ENCODE data around the gene ISLR2. TPM values are rescaled to one million over a fixed set of nuclear protein-coding genes. Genes with fewer than 3 reads are reported as not detected.

The ISLR2 gene
- total RNA-seq, 1 donor from 2014 or later: not detected

GRCh38 chr15:74175271-74176191, 45.1 kb downstream of the ISLR2 start:
- H3K9me3 Mint-ChIP-seq: peaks cover 3% of the 10 kb centered on the region
- peaks cover 6% of the 10 kb centered on the region for H3F3A ChIP-seq (ENCODE audit: low read depth)
- H3K4me1 ChIP-seq: peaks cover 23% of the 10 kb centered on the region
- TF ChIP-seq, protein P1, sequence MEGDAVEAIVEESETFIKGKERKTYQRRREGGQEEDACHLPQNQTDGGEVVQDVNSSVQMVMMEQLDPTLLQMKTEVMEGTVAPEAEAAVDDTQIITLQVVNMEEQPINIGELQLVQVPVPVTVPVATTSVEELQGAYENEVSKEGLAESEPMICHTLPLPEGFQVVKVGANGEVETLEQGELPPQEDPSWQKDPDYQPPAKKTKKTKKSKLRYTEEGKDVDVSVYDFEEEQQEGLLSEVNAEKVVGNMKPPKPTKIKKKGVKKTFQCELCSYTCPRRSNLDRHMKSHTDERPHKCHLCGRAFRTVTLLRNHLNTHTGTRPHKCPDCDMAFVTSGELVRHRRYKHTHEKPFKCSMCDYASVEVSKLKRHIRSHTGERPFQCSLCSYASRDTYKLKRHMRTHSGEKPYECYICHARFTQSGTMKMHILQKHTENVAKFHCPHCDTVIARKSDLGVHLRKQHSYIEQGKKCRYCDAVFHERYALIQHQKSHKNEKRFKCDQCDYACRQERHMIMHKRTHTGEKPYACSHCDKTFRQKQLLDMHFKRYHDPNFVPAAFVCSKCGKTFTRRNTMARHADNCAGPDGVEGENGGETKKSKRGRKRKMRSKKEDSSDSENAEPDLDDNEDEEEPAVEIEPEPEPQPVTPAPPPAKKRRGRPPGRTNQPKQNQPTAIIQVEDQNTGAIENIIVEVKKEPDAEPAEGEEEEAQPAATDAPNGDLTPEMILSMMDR (IDR thresholded peaks at IDR 0.05): no peak
- no peak for TF ChIP-seq EZH2phosphoT487 (IDR thresholded peaks at IDR 0.05)
- TF ChIP-seq EZH2 (IDR thresholded peaks at IDR 0.05): no peak
- no peaks in the 10 kb centered on the region for H3K9me3 ChIP-seq (ENCODE audit: low read depth)
- no peaks in the 10 kb centered on the region for H4K20me1 ChIP-seq (ENCODE audit: low read depth)
- H3K27me3 Mint-ChIP-seq (ENCODE audit: insufficient read depth, low read depth): peaks cover 14% of the 10 kb centered on the region
- no peak for DNase-seq (ENCODE audit: low spot score)
- H3K4me2 ChIP-seq: no peak overlapping the region
- H3K9ac ChIP-seq: no peak overlapping the region
- no peaks in the 10 kb centered on the region for H3K27me3 ChIP-seq
- peaks cover 65% of the 10 kb centered on the region for H3K4me1 Mint-ChIP-seq
- H3K36me3 ChIP-seq: no peaks in the 10 kb centered on the region
- peak overlapping the region; percentile 63 for H3K27ac Mint-ChIP-seq
- no peak overlapping the region for H2AFZ ChIP-seq (replicated peaks)
- H3K27ac ChIP-seq: no peak overlapping the region
- no peak overlapping the region for H3K4me3 ChIP-seq
- H3K4me3 Mint-ChIP-seq: no peak overlapping the region
- H3K36me3 Mint-ChIP-seq: no peaks in the 10 kb centered on the region
- no peaks in the 10 kb centered on the region for H3K79me2 ChIP-seq (ENCODE audit: low read depth)

GRCh38 chr15:74176262-74177214, 46.2 kb downstream of the ISLR2 start:
- H3F3A ChIP-seq (ENCODE audit: low read depth): peaks cover 6% of the 10 kb centered on the region
- peaks cover 2% of the 10 kb centered on the region for H3K9me3 Mint-ChIP-seq
- no peaks in the 10 kb centered on the region for H3K9me3 ChIP-seq (ENCODE audit: low read depth)
- no peaks in the 10 kb centered on the region for H3K36me3 ChIP-seq
- H3K4me1 ChIP-seq: peaks cover 23% of the 10 kb centered on the region
- peaks cover 13% of the 10 kb centered on the region for H3K27me3 Mint-ChIP-seq (ENCODE audit: insufficient read depth, low read depth)
- no peak overlapping the region for H3K4me3 ChIP-seq
- H3K79me2 ChIP-seq (ENCODE audit: low read depth): no peaks in the 10 kb centered on the region
- H3K36me3 Mint-ChIP-seq: no peaks in the 10 kb centered on the region
- no peak overlapping the region for H3K4me2 ChIP-seq
- no peak overlapping the region for H3K9ac ChIP-seq
- peak overlapping the region; percentile 61 for H3K27ac Mint-ChIP-seq
- H2AFZ ChIP-seq (replicated peaks): peak overlapping the region; percentile 20
- no peak overlapping the region for H3K27ac ChIP-seq
- peak; percentile 67 for DNase-seq (ENCODE audit: low spot score)
- TF ChIP-seq, protein P1 (IDR thresholded peaks at IDR 0.05): peak; percentile 15
- TF ChIP-seq EZH2 (IDR thresholded peaks at IDR 0.05): no peak
- peaks cover 63% of the 10 kb centered on the region for H3K4me1 Mint-ChIP-seq
- no peaks in the 10 kb centered on the region for H4K20me1 ChIP-seq (ENCODE audit: low read depth)
- no peak overlapping the region for H3K4me3 Mint-ChIP-seq
- H3K27me3 ChIP-seq: no peaks in the 10 kb centered on the region

DNA sequence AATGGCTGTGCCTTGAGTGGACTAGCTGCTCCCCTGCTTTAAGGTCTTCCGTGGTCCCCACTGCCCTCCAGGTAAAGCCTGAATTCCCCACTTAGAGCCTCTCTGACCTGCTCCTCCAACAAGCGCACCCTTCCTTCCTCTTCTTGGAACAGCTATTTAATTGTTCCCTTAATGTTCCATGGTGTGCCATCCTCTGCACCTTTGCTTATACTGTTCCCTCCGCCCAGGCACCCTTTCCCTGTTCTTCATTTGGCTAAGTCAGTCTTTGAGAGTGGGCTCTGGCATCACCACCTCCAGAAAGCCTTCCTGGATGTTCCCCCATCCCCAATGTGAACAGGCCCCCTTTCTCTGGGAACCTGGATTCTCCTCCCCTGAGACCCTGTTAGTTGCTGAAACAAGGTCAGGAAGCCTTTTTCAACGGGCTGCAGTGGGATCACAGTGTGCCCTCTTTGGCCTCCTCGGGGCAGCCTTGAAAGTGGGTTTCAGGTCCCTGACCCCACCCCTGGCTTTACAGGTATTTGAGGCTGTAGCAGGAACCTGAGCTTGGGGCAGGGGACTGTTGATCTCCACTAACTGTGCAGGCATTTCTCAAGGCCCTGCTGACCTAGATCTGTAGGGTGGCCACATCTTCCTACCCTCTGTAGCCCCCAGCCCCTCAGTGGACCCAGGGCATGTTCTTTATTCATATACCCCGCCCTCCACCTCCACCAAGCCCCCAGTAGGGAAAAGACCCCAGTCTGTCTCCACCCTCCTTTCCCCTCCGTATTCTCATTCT, 48.1 kb downstream of the ISLR2 start:
- Histone ChIP-seq H4K20me1 (ENCODE audit: low read depth) (no peaks in the 10 kb centered on the region), H3K79me2 (ENCODE audit: low read depth) (no peaks in the 10 kb centered on the region), H2AFZ (replicated peaks) (no peak overlapping the region), H3K27ac (no peak overlapping the region), H3K9me3 (ENCODE audit: low read depth) (no peaks in the 10 kb centered on the region), H3F3A (ENCODE audit: low read depth) (peaks cover 2% of the 10 kb centered on the region), H3K27me3 (no peaks in the 10 kb centered on the region), H3K36me3 (no peaks in the 10 kb centered on the region), H3K4me3 (no peak overlapping the region), H3K4me2 (no peak overlapping the region), H3K4me1 (peaks cover 12% of the 10 kb centered on the region), H3K9ac (no peak overlapping the region)
- Mint-ChIP-seq H3K36me3 (no peaks in the 10 kb centered on the region), H3K4me3 (no peak overlapping the region), H3K27me3 (ENCODE audit: insufficient read depth, low read depth) (peaks cover 9% of the 10 kb centered on the region), H3K4me1 (peaks cover 45% of the 10 kb centered on the region), H3K27ac (peak overlapping the region; percentile 4), H3K9me3 (no peaks in the 10 kb centered on the region)
- no peak for DNase-seq (ENCODE audit: low spot score)
- TF ChIP-seq EZH2 (IDR thresholded peaks at IDR 0.05): no peak
- TF ChIP-seq, protein P1 (IDR thresholded peaks at IDR 0.05): no peak
- TF ChIP-seq EZH2phosphoT487 (IDR thresholded peaks at IDR 0.05): no peak

Measured in neural progenitor cell (in vitro differentiated cells).